Measurements from ENCODE around the gene RAB30.
A peak's percentile ranks its signal among the peaks of the same experiment; 100 is the strongest.

Gene RAB30

GRCh38 chr11:83070044-83070701 is 1.5 kb downstream of the RAB30 start:
- Histone ChIP-seq H3F3A (ENCODE audit: insufficient read depth) (peaks cover 38% of the 10 kb centered on the region), H3K9me2 (replicated peaks; ENCODE audit: insufficient read depth, low read length) (no peaks in the 10 kb centered on the region), H3K9ac (ENCODE audit: low read length) (peak overlapping the region; percentile 87), H3K4me2 (ENCODE audit: low read depth, low read length, poor library complexity, severe bottlenecking) (peak overlapping the region; percentile 96), H4K20me1 (ENCODE audit: low read depth, low read length) (no peaks in the 10 kb centered on the region), H3K4me3 (ENCODE audit: insufficient read depth, low read length, poor library complexity, severe bottlenecking) (peak overlapping the region; percentile 90), H3K36me3 (ENCODE audit: low read length) (peaks cover 3% of the 10 kb centered on the region; the same call in 1 of the 2 replicates), H3K27ac (ENCODE audit: low read depth, low read length) (peak overlapping the region; percentile 100), H3K79me2 (ENCODE audit: insufficient read depth, low read length) (peaks cover 98% of the 10 kb centered on the region), H3K9me3 (ENCODE audit: insufficient read depth, low read length) (no peaks in the 10 kb centered on the region), H3K27me3 (ENCODE audit: low read length) (no peaks in the 10 kb centered on the region), H2AFZ (ENCODE audit: low read depth, low read length, severe bottlenecking) (no peak overlapping the region)
- no peak for TF ChIP-seq EZH2phosphoT487 (conservative IDR thresholded peaks at IDR 0.05; ENCODE audit: low read length)
- TF ChIP-seq CTCF (IDR thresholded peaks at IDR 0.05; ENCODE audit: insufficient read depth, low read length, poor library complexity, severe bottlenecking) = no peak

GRCh38 chr11:83069441-83070043 is 2.2 kb downstream of the RAB30 start:
- H3K9me2 ChIP-seq (replicated peaks; ENCODE audit: insufficient read depth, low read length) = no peaks in the 10 kb centered on the region
- peak overlapping the region; percentile 100 for H3K27ac ChIP-seq (ENCODE audit: low read depth, low read length)
- no peak for TF ChIP-seq EZH2phosphoT487 (conservative IDR thresholded peaks at IDR 0.05; ENCODE audit: low read length)
- TF ChIP-seq CTCF (IDR thresholded peaks at IDR 0.05; ENCODE audit: insufficient read depth, low read length, poor library complexity, severe bottlenecking) = no peak
- peaks cover 45% of the 10 kb centered on the region for H3F3A ChIP-seq (ENCODE audit: insufficient read depth)
- no peak overlapping the region for H2AFZ ChIP-seq (ENCODE audit: low read depth, low read length, severe bottlenecking)
- peaks cover 98% of the 10 kb centered on the region for H3K79me2 ChIP-seq (ENCODE audit: insufficient read depth, low read length)
- H3K4me3 ChIP-seq (ENCODE audit: insufficient read depth, low read length, poor library complexity, severe bottlenecking) = peak overlapping the region; percentile 90
- peaks cover 6% of the 10 kb centered on the region; the same call in 1 of the 2 replicates for H3K36me3 ChIP-seq (ENCODE audit: low read length)
- no peaks in the 10 kb centered on the region for H3K9me3 ChIP-seq (ENCODE audit: insufficient read depth, low read length)
- no peaks in the 10 kb centered on the region for H3K27me3 ChIP-seq (ENCODE audit: low read length)
- H3K9ac ChIP-seq (ENCODE audit: low read length) = peak overlapping the region; percentile 87
- H3K4me2 ChIP-seq (ENCODE audit: low read depth, low read length, poor library complexity, severe bottlenecking) = peak overlapping the region; percentile 96
- no peaks in the 10 kb centered on the region for H4K20me1 ChIP-seq (ENCODE audit: low read depth, low read length)

- H3K27ac ChIP-seq (ENCODE audit: low read depth, low read length) = peak overlapping the region; percentile 100
- H3K36me3 ChIP-seq (ENCODE audit: low read length) = peaks cover 4% of the 10 kb centered on the region; the same call in 1 of the 2 replicates
- H4K20me1 ChIP-seq (ENCODE audit: low read depth, low read length) = no peaks in the 10 kb centered on the region
- no peaks in the 10 kb centered on the region for H3K9me3 ChIP-seq (ENCODE audit: insufficient read depth, low read length)
- H3K79me2 ChIP-seq (ENCODE audit: insufficient read depth, low read length) = peaks cover 94% of the 10 kb centered on the region
- H3K9me2 ChIP-seq (replicated peaks; ENCODE audit: insufficient read depth, low read length) = no peaks in the 10 kb centered on the region
- H3K4me2 ChIP-seq (ENCODE audit: low read depth, low read length, poor library complexity, severe bottlenecking) = peak overlapping the region; percentile 96
- TF ChIP-seq EZH2phosphoT487 (conservative IDR thresholded peaks at IDR 0.05; ENCODE audit: low read length) (no peak), CTCF (IDR thresholded peaks at IDR 0.05; ENCODE audit: insufficient read depth, low read length, poor library complexity, severe bottlenecking) (no peak)
- H3K27me3 ChIP-seq (ENCODE audit: low read length) = no peaks in the 10 kb centered on the region
- H2AFZ ChIP-seq (ENCODE audit: low read depth, low read length, severe bottlenecking) = no peak overlapping the region
- peak overlapping the region; percentile 87 for H3K9ac ChIP-seq (ENCODE audit: low read length)
- H3F3A ChIP-seq (ENCODE audit: insufficient read depth) = peaks cover 54% of the 10 kb centered on the region
- peak overlapping the region; percentile 90 for H3K4me3 ChIP-seq (ENCODE audit: insufficient read depth, low read length, poor library complexity, severe bottlenecking)
Observed at GRCh38 chr11:83068568-83068967, 3.1 kb downstream of the RAB30 start.
